NT2/D1 (cell line): ENCODE data around the gene CADM2.

Experiments used
- DNase-seq: peaks from one replicate; pipeline ENCODE4 v3.0.0-alpha.2; 2011; ENCODE audit warnings: low read depth, low spot score
- H3K27me3 ChIP-seq: 2 replicates; pipeline ENCODE4 v1.6.0; 2011; ENCODE audit warnings: mild to moderate bottlenecking; ENCODE audit not compliant: insufficient read length, insufficient read depth
- H3K36me3 ChIP-seq: 2 replicates; pipeline ENCODE4 v1.6.1; 2011; ENCODE audit warnings: mild to moderate bottlenecking, low read length, mixed read lengths; ENCODE audit not compliant: insufficient read depth, insufficient read length
- H3K4me1 ChIP-seq: 2 replicates; pipeline ENCODE4 v1.5.1; 2011; ENCODE audit not compliant: insufficient read depth, insufficient read length
- H3K4me3 ChIP-seq: 2 replicates; pipeline ENCODE4 v1.5.1; 2011; ENCODE audit warnings: low read depth; ENCODE audit not compliant: insufficient read length
- H3K9ac ChIP-seq: 2 replicates; pipeline ENCODE4 v1.6.0; 2011; ENCODE audit warnings: low read depth; ENCODE audit not compliant: insufficient read length
- H3K9me3 ChIP-seq: 2 replicates; pipeline ENCODE4 v1.5.1; 2011; ENCODE audit warnings: mild to moderate bottlenecking, low read length; ENCODE audit not compliant: insufficient read depth
- SUZ12 ChIP-seq: IDR thresholded peaks from 2 replicates; pipeline ENCODE4 v1.6.1; 2011; ENCODE audit not compliant: insufficient read length, insufficient read depth; ENCODE audit errors: extremely low read depth
- YY1 ChIP-seq: IDR thresholded peaks from 2 replicates; pipeline ENCODE4 v1.6.1; 2011; ENCODE audit not compliant: insufficient read length, insufficient read depth
- ZNF274 ChIP-seq: IDR thresholded peaks from 2 replicates; pipeline ENCODE4 v1.6.1; 2011; ENCODE audit warnings: mild to moderate bottlenecking, low read depth, low read length

The CADM2 gene

DNA sequence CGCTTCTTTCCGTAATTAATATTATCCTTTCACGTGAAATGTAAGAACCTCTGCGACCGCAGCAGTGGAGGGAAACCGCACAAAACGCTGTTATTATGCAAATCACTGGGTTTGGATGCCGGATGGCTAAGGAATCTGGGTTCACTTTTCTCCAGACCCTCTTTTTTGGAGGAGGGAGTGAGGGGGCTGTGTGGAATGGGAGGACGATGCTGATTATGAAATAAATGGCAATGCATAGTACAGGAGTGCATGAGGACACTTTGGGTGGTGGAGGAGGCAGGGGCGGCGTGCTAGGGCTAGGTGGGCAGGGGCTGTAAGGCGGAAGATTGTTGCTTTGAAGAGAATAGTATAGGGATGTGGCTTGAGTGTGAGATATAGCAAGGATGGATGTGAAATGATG, 1.8 kb downstream of the CADM2 start:
- peaks cover 15% of the 10 kb centered on the region for H3K27me3 ChIP-seq
- DNase-seq, result no peak
- TF ChIP-seq SUZ12 (no peak), ZNF274 (no peak), YY1 (no peak)
- H3K9ac ChIP-seq, result no peak overlapping the region
- no peaks in the 10 kb centered on the region for H3K36me3 ChIP-seq
- H3K4me3 ChIP-seq, result peak overlapping the region; percentile 81
- no peaks in the 10 kb centered on the region for H3K4me1 ChIP-seq
- H3K9me3 ChIP-seq, result no peaks in the 10 kb centered on the region

GRCh38 chr3:84961011-84961410, 2.2 kb downstream of the CADM2 start:
- TF ChIP-seq SUZ12 (no peak), ZNF274 (no peak)
- Histone ChIP-seq H3K4me3 (peak overlapping the region; percentile 81), H3K9ac (no peak overlapping the region), H3K27me3 (peaks cover 15% of the 10 kb centered on the region), H3K9me3 (no peaks in the 10 kb centered on the region), H3K36me3 (no peaks in the 10 kb centered on the region), H3K4me1 (no peaks in the 10 kb centered on the region)
- DNase-seq, result no peak

DNA sequence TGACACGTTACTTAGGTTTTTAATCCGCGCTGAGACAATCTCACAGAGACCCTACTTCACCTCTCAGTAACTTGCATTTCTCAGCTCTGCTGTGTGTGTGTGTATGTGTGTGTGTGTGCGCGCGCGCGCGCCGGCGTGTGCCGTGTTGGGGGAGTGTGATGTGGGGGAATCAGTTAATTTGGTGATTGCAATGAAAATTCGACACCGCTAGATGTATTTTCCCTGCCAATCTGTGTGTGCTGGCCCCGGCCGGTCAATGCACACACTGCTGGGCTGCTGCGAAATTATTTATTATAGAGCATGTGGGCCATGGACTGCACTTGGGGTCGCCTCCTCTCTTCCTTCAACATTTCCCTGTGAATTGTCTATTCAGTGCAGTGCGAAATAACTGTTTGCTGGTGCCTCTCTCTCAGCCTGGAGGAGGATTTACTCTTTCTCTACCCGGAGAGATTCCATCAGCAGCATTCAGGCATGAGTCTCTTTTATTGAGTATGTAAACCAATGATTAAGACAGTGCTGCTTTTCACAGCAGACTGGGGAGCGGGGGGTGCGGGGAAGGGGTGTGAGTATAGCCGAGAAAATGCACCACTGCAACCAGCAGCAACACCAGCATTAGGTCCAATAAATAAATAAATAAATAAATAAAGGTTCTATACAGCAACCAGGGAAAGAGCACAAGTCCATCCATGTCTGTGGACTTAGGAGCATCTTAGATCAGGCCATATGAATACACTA, 2.9 kb downstream of the CADM2 start:
- no peaks in the 10 kb centered on the region for H3K36me3 ChIP-seq
- H3K4me1 ChIP-seq, result no peaks in the 10 kb centered on the region
- no peak for DNase-seq
- peaks cover 15% of the 10 kb centered on the region for H3K27me3 ChIP-seq
- no peak overlapping the region for H3K9ac ChIP-seq
- no peak for TF ChIP-seq ZNF274
- TF ChIP-seq YY1, result no peak
- no peak for TF ChIP-seq SUZ12
- no peaks in the 10 kb centered on the region for H3K9me3 ChIP-seq
- no peak overlapping the region for H3K4me3 ChIP-seq

DNA sequence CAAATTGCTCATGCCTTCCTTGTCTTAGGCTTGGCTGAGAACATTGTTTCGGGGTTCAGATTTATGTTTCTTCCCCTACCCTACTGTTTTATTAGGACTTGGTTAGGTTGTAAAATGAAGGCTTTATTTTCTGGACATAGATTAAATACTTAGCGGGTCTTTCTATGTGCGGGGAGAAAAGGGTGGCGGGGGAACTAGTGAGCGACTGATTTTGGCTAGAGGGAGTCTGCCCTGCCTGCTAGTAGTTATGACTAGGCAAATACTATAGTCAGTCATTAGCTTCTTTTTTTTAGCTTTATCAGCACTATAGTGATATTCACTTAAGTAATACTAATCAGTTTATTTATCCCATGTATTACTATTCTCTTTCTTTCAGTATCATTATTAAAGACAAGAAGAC, 3.6 kb downstream of the CADM2 start:
- DNase-seq, result no peak
- no peaks in the 10 kb centered on the region for H3K36me3 ChIP-seq
- H3K27me3 ChIP-seq, result peaks cover 12% of the 10 kb centered on the region
- H3K4me1 ChIP-seq, result no peaks in the 10 kb centered on the region
- TF ChIP-seq SUZ12, result no peak
- no peak for TF ChIP-seq YY1
- TF ChIP-seq ZNF274, result no peak
- no peak overlapping the region for H3K4me3 ChIP-seq
- no peak overlapping the region for H3K9ac ChIP-seq
- H3K9me3 ChIP-seq, result no peaks in the 10 kb centered on the region

DNA sequence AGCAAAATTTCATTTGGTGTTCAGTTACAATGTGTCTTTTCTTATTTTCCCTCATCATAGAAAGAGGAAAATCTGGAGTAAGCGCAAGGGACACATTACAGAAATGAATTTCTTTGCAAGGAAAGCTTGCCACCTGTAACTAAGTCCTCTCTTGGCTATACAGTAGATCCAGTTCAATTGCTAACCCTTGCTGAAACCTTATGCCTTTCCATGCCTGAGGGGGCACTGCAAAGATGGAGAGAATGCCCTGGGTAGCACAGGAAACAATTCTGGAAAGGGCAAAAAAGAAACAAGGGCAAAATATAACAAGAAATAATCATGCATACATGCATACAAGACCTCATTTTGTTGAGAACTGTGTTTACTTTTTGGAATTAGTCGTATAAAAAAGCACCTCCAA, 4.3 kb downstream of the CADM2 start:
- no peaks in the 10 kb centered on the region for H3K4me1 ChIP-seq

DNA sequence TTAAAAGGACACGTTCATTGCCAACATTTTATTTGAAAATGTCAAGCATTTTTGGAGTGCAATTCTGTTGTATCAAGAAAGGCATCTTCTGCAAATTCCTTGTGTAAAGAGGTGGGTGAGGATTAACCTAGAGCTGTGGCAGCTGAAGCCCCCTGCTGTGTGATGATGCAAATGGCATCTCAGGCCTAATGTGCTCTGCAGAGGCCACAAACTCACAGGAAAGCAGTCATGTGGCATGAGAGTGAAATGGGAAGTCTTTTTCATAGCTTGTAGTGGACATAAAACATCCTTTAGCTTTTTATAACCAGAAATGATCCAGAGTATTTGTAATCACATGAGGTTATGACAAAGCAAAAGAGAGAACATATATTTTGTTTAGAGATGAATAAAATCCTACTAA, 6.4 kb downstream of the CADM2 start:
- TF ChIP-seq YY1 (no peak), ZNF274 (no peak), SUZ12 (no peak)
- H3K9ac ChIP-seq, result no peak overlapping the region
- H3K4me1 ChIP-seq, result no peaks in the 10 kb centered on the region
- no peaks in the 10 kb centered on the region for H3K9me3 ChIP-seq
- no peaks in the 10 kb centered on the region for H3K36me3 ChIP-seq
- peak; percentile 76 for DNase-seq
- peaks cover 7% of the 10 kb centered on the region for H3K27me3 ChIP-seq
- no peak overlapping the region for H3K4me3 ChIP-seq

More for the DNA sequence above, 4.3 kb downstream of the CADM2 start:
- Histone ChIP-seq H3K36me3 (no peaks in the 10 kb centered on the region), H3K4me3 (no peak overlapping the region), H3K9me3 (no peaks in the 10 kb centered on the region), H3K27me3 (peaks cover 7% of the 10 kb centered on the region), H3K9ac (no peak overlapping the region)
- TF ChIP-seq YY1 (no peak), ZNF274 (no peak), SUZ12 (no peak)
- DNase-seq, result no peak

GRCh38 chr3:84967767-84968581, 9.2 kb downstream of the CADM2 start:
- no peaks in the 10 kb centered on the region for H3K9me3 ChIP-seq
- no peak overlapping the region for H3K4me3 ChIP-seq
- no peak overlapping the region for H3K9ac ChIP-seq
- no peaks in the 10 kb centered on the region for H3K27me3 ChIP-seq
- H3K36me3 ChIP-seq, result no peaks in the 10 kb centered on the region
- peak; percentile 35 for DNase-seq
- no peak for TF ChIP-seq YY1
- no peak for TF ChIP-seq SUZ12
- TF ChIP-seq ZNF274, result no peak
- H3K4me1 ChIP-seq, result no peaks in the 10 kb centered on the region
